ENCODE data around the gene TSPAN33. TPM values are rescaled to one million over a fixed set of nuclear protein-coding genes. Genes with fewer than 3 reads are reported as not detected.
A peak's percentile ranks its signal among the peaks of the same experiment; 100 is the strongest.

Gene TSPAN33
- total and polyA plus RNA-seq, 8 donors, result 2.3 to 5.7 (median 5.1) TPM

GRCh38 chr7:129163875-129164544, 19.5 kb downstream of the TSPAN33 start:
- intact Hi-C loops (cut with DNase I), result loop anchor here in 1 of 2 donors (5.0 kb wide), 1 partner anchor 48 kb away; no protein-coding TSS in a partner anchor
- peak; percentile 66 to 81 for TF ChIP-seq CTCF (IDR thresholded peaks at IDR 0.05)
- H3K27ac ChIP-seq, result no peak overlapping the region
- peaks cover 0 to 6% of the 10 kb centered on the region in 2 donors for H3K4me1 ChIP-seq
- H3K27me3 ChIP-seq, result peaks cover 14 to 88% of the 10 kb centered on the region in 2 donors
- DNase-seq, result peak in 1 of 4 donors; percentile 71
- no peaks in the 10 kb centered on the region for H3K9me3 ChIP-seq
- ATAC-seq, result peak; percentile 54
- H3K36me3 ChIP-seq, result no peaks in the 10 kb centered on the region
- no peak overlapping the region for H3K4me3 ChIP-seq

- ATAC-seq (no peak), DNase-seq (no peak)
- Histone ChIP-seq H3K27me3 (peaks cover 21 to 94% of the 10 kb centered on the region in 2 donors), H3K9me3 (no peaks in the 10 kb centered on the region), H3K4me3 (no peak overlapping the region), H3K4me1 (peaks cover 7 to 19% of the 10 kb centered on the region in 2 donors), H3K27ac (no peak overlapping the region), H3K36me3 (no peaks in the 10 kb centered on the region)
- TF ChIP-seq CTCF (IDR thresholded peaks at IDR 0.05), result no peak
- intact Hi-C loops (cut with DNase I), result no loop called here
Measured at GRCh38 chr7:129166745-129167144, 22.2 kb downstream of the TSPAN33 start.

- TF ChIP-seq CTCF (IDR thresholded peaks at IDR 0.05), result no peak
- no peak for ATAC-seq
Measured at GRCh38 chr7:129167817-129168216, 23.3 kb downstream of the TSPAN33 start.

GRCh38 chr7:129168231-129169021, 23.9 kb downstream of the TSPAN33 start:
- no peaks in the 10 kb centered on the region for H3K36me3 ChIP-seq
- peaks cover 7 to 19% of the 10 kb centered on the region in 2 donors for H3K4me1 ChIP-seq
- H3K4me3 ChIP-seq, result peak overlapping the region in 1 of 2 donors; percentile 41
- H3K9me3 ChIP-seq, result no peaks in the 10 kb centered on the region
- intact Hi-C loops (cut with DNase I), result no loop called here
- H3K27ac ChIP-seq, result no peak overlapping the region
- DNase-seq, result no peak
- TF ChIP-seq CTCF (IDR thresholded peaks at IDR 0.05), result no peak
- peak; percentile 14 for ATAC-seq
- peaks cover 21 to 90% of the 10 kb centered on the region in 2 donors for H3K27me3 ChIP-seq

More at GRCh38 chr7:129167817-129168216, 23.3 kb downstream of the TSPAN33 start:
- Histone ChIP-seq H3K27me3 (peaks cover 21 to 90% of the 10 kb centered on the region in 2 donors), H3K36me3 (no peaks in the 10 kb centered on the region), H3K9me3 (no peaks in the 10 kb centered on the region), H3K4me3 (no peak overlapping the region), H3K4me1 (peaks cover 7 to 19% of the 10 kb centered on the region in 2 donors), H3K27ac (no peak overlapping the region)
- intact Hi-C loops (cut with DNase I), result no loop called here
- DNase-seq, result no peak

GRCh38 chr7:129169171-129169671, 24.7 kb downstream of the TSPAN33 start:
- Histone ChIP-seq H3K36me3 (no peaks in the 10 kb centered on the region), H3K27me3 (peaks cover 21 to 90% of the 10 kb centered on the region in 2 donors), H3K4me3 (peak overlapping the region; percentile 41 to 45), H3K27ac (no peak overlapping the region), H3K9me3 (no peaks in the 10 kb centered on the region), H3K4me1 (peaks cover 7 to 16% of the 10 kb centered on the region in 2 donors)
- no peak for TF ChIP-seq CTCF (IDR thresholded peaks at IDR 0.05)
- intact Hi-C loops (cut with DNase I), result no loop called here
- peak; percentile 86 for ATAC-seq
- peak; percentile 46 to 81 (median 58) for DNase-seq
